DMS153 treated with DMSO at 0.1 percent for 48 hours (cell line): ENCODE results near the gene OR8D4.
"Not testable (repeated sequence)": the region's sequence is repeated elsewhere in the genome, so short reads cannot be mapped to it uniquely, and the experiment has no call there.

Experiments used
- DNase-seq: peaks from one replicate; lab custom pipeline; 2025; ENCODE audit not compliant: unreplicated experiment; lab: John Stamatoyannopoulos, UW

Gene OR8D4

GRCh38 chr11:123901867-123902266 is at the start of gene OR8D4:
Gene OR8D4, plus strand, starts transcription at chr11:123902167. Its CDS starts 4,265 bp downstream, at chr11:123906432.
- no peak for DNase-seq

DNA sequence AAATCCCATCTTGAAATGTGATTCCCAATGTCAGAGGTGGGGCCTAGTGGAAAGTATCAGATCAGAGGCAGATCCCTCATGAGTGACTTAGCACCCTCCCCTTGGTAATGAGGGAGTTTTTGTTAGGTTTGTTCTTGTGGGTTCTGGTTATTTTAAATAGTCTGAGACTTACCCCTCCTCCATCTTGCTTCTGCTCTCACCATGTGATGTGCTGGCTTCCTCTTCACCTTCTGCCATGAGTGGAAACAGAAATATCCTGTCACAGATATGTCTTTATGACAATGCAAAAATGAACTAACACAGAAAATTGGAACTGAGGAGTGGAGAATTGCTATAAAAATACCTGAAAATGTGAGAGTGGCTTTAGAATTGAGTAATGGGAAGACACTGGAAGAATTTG is 49.6 kb upstream of the OR8D4 start:
- DNase-seq, result no peak

GRCh38 chr11:123853038-123853437 is 48.9 kb upstream of the OR8D4 start:
- DNase-seq, result no peak

DNA sequence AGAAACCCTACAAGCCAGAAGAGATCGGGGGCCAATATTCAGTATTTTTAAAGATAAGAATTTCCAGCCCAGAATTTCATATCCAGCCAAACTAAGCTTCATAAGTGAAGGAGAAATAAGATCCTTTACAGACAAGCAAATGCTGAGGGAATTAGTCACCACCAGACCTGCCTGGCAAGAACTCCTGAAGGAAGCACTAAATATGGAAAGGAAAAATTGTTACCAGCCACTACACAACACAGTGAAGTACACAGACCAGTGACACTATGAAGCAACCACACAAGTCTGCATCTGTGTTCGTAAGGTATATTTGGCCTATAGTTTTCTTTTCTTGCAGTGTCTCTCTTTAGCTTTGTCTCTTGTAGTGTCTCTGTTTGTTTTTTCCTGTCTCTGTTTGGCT is 45.5 kb upstream of the OR8D4 start:
- no peak for DNase-seq

GRCh38 chr11:123859731-123860130 is 42.2 kb upstream of the OR8D4 start:
- DNase-seq, result no peak

- DNase-seq, result not testable (repeated sequence)
Observed at GRCh38 chr11:123865293-123865692, 36.7 kb upstream of the OR8D4 start.

DNA sequence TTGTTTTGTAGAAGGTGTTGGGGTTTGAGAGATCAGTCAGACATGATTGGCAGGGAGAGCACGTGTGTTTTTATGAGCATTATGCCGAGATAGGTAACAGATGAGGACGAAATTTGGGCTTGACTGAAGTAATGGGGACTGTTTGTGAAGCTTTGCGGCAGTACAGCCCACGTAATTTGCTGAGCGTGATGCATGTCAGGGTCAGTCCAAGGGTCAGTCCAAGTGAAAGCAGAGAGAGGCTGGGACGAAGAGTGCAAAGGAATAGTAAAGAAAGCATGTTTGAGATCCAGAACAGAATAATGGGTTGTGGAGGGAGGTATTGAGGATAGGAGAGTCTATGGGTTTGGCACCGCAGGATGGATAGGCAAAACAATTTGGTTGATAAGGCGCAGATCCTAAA is 34.2 kb upstream of the OR8D4 start:
- not testable (repeated sequence) for DNase-seq

DNA sequence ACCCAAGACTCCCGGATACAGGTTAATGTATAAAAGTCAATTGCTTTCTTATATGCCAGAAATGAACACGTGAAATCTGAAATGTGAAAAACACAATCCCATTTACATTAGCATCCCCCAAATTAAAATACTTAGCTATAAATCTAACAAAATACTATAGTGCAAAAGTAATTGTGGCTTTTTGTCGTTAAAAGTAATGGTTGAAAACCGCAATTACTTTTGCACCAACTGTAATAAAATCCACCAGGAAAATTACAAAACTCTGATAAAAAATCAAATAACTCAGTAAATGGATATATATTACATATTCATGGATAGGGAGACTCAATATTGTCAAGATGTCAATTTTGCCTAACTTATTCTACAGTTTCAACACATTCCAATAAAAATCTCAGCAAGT is 21.1 kb upstream of the OR8D4 start:
- no peak for DNase-seq

GRCh38 chr11:123885570-123885969 is 16.4 kb upstream of the OR8D4 start, which contains the start of gene TMEM225:
Gene TMEM225, minus strand, starts transcription at chr11:123885670. Its CDS starts 245 bp downstream, at chr11:123885425.
- DNase-seq, result no peak

DNA sequence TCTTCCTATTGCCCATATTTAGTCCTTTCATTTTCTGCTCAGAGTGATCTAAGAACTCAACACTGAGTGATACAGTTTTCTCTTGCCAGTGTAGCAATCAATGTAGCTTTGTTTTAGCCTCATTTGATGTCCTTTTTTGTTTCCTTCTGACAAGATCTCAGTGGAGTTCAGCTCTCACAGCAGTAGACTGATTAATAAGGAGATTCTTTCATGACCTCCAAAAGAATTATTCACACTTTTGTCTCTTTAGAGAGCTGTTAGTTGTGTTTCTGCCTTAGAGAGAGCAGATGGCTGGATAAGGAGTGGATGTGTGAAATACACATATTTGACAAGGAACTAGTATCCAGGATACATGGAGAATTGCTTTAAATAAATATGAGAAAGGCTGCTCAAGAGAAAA is 9.9 kb upstream of the OR8D4 start:
- no peak for DNase-seq

- DNase-seq, result no peak
Observed at GRCh38 chr11:123899792-123900191, 2.2 kb upstream of the OR8D4 start.

GRCh38 chr11:123903932-123904331 is 2.0 kb downstream of the OR8D4 start:
- no peak for DNase-seq

GRCh38 chr11:123904932-123905331 is 3.0 kb downstream of the OR8D4 start:
- DNase-seq, result no peak

DNA sequence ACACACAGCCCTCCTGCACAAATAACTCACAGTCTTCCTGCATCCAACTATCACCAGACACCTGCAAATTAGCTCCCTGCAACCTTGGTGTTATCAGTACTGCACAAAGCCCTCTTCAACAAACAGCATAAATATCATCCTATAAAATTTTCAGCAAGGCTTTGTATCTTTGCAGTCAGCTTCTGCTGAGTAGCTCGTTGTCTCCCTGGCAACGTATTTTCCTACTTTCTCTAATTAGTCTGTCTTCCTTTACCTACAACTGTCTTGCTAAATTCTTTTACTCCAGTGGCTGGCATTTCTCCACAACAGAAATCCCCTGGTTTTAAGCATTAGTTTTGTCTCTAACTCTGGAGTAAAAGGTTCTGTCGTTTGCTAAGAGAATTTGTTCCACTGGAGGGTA is 3.9 kb downstream of the OR8D4 start:
- DNase-seq, result no peak

GRCh38 chr11:123920943-123921342 is 19.0 kb downstream of the OR8D4 start:
- no peak for DNase-seq

DNA sequence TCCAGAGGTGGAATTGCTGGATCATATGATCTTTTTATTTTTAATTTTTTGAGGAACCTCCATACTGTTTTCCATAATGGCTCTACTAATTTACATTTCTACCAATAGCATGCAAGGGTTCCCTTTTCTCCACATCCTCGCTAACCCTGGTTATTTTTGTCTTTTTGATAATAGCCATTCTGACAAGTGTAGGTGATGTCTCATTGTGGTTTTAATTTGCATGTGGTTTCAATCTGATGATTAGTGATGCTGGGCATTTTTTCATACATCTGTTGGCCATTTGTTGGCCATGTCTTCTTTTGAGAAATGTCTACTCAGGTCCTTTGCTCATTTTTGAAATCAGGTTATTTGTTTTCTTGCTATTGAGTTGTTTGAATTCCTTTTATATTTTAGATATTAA is 22.1 kb downstream of the OR8D4 start:
- no peak for DNase-seq

- no peak for DNase-seq
Observed at GRCh38 chr11:123939317-123939716, 37.4 kb downstream of the OR8D4 start, which contains the start of gene OR4D5. Gene OR4D5, plus strand, starts transcription at chr11:123939617. Its CDS starts 0 bp downstream, at chr11:123939617.

DNA sequence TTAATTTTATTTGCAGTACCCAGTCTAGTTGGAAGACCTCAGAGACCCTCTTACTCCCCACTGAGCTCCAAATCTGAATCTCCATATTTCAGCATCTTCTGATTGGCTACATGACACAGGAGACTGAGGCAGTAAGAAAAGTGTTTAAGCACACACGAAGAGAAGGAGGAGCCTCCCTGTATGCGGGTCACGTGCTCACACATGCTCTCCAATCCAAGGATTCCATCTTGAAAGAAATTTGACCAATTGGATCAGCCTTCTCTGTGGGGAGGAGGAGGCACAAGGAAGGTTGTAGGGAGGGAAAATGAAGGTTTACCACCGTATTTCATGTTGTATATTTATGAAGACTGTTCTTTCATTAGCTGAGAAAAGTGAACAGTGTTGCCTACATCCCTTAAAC is 40.4 kb downstream of the OR8D4 start:
- DNase-seq, result no peak

DNA sequence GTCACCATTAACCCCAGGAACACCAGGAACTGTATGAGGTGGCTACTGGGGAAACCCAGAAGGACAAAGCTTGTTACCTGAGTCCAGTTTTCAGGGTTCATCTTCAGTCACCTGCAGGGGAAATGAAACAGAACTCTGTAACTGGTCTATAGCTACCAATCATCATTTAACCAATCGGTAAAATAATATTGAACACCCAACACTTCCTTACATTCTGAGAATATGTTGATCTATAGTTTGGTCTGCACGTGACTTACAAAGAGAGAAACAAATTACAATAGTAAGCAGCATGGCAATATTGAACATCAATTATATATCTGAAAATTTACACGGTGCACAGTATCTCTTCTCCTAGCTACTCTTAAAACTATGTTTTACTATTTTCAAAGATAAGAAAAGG is 41.8 kb downstream of the OR8D4 start, which contains the start of gene OR6T1:
Gene OR6T1 (minus strand): TSS at position 101 of the 400 bp plus-strand sequence. CDS start 0 bp downstream, at position 101.
- DNase-seq, result no peak

GRCh38 chr11:123945132-123945531 is 43.2 kb downstream of the OR8D4 start:
- DNase-seq, result no peak

GRCh38 chr11:123956752-123957151 is 54.8 kb downstream of the OR8D4 start:
- DNase-seq, result no peak
